T-helper 2 cell treated with Interferon-gamma antibody and Interleukin-4, amounts not matched to agents 100 ng/mL and 5 ng/mL, for 36 hours (primary cell): ENCODE data around the gene FAP. TPM values are rescaled to one million over a fixed set of nuclear protein-coding genes. Genes with fewer than 3 reads are reported as not detected.

Experiments used
- intact Hi-C: fragments of 100-400 bp; cut with micrococcal nuclease; formaldehyde crosslinking; loops from one replicate; pipeline ENCODE4 v1.15.1; 2023
- total RNA-seq: library from RNA; stranded (reverse); gene quantifications from 2 replicates; pipeline ENCODE4 v1.2.3, GENCODE V29; 2022

Gene FAP
- total RNA-seq, 1 donor from 2014 or later: not detected

- intact Hi-C loops: no loop called here
Measured at GRCh38 chr2:162138310-162138709, 104.9 kb downstream of the FAP start.

- intact Hi-C loops: no loop called here
Measured at GRCh38 chr2:162127422-162127821, 115.8 kb downstream of the FAP start.

DNA sequence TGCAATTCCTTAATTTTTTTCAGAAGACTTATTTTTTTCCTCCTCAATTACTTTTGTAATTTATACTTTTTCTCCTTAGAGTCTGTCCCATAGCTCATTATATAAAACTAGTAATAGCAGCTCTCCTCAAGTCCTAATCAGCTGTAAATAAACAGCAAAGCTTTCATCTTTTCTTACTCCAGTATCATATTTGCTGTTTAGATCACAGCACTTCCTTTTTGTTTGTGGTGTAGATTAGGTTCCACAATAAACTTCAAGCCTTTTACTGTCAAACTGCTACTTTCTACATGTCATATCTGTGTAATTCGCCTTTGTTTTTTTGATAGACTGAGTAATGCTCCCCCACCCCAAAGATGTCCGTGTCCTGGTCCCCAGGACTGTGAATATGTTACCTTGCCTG is 116.7 kb downstream of the FAP start:
- intact Hi-C loops: no loop called here

- intact Hi-C loops: no loop called here
Measured at GRCh38 chr2:162126111-162126519, 117.1 kb downstream of the FAP start.

GRCh38 chr2:162125138-162125537 is 118.1 kb downstream of the FAP start:
- intact Hi-C loops: no loop called here

- intact Hi-C loops: loop anchor here (1.0 to 5.0 kb wide), 5 partner anchors 67 to 697 kb away; no protein-coding TSS in a partner anchor
Measured at GRCh38 chr2:162123806-162124758, 119.2 kb downstream of the FAP start.

Other genes with a start within 250 kb of the FAP start
- 137 and 138 TPM in 2 replicates for gene DPP4, start 169.2 kb downstream of the FAP start, total RNA-seq
- not detected in 2 replicates for gene GCG, start 91.2 kb downstream of the FAP start, total RNA-seq
- gene IFIH1, start 75.2 kb upstream of the FAP start, total RNA-seq: 31.8 and 33.3 TPM in 2 replicates
- gene GCA, start 100.7 kb upstream of the FAP start, total RNA-seq: 10.2 and 11.3 TPM in 2 replicates